K562 (cell line): ENCODE results near the gene MTO1.

ENCODE experiments used
- CTCF ChIP-seq, 3 experiments: IDR thresholded peaks in 2 of 3; conservative IDR thresholded peaks in 1 of 3; 2 replicates each; pipeline ENCODE4 v1.5.1; 2011 to 2012; ENCODE audit warnings: low read length in 3 of 3, mild to moderate bottlenecking in 3 of 3, control low read depth in 2 of 3, improper control_type of control experiment in 1 of 3, inconsistent platforms in 1 of 3, low read depth in 1 of 3, mixed read lengths in 1 of 3, moderate library complexity in 1 of 3; ENCODE audit not compliant: insufficient read depth in 2 of 3
- FOXP1 ChIP-seq: sonication (generic); formaldehyde crosslinking; IDR thresholded peaks from 2 replicates; pipeline ENCODE4 v1.8.0; 2022; ENCODE audit warnings: mild to moderate bottlenecking, missing genetic modification reagents
- NCOA4 ChIP-seq: fragments of 450-650 bp; IDR thresholded peaks from 2 replicates; pipeline ENCODE4 v1.6.1; 2018; ENCODE audit warnings: mild to moderate bottlenecking; ENCODE audit not compliant: partially characterized antibody
- NR2C1 ChIP-seq, 2 experiments: fragments of 450-650 bp; IDR thresholded peaks; 2 replicates each; pipeline ENCODE4 v1.6.1; 2017; ENCODE audit warnings: mild to moderate bottlenecking in 2 of 2, antibody characterized with exemption in 1 of 2, inconsistent platforms in 1 of 2, missing compliant biosample characterization in 1 of 2, missing genetic modification characterization in 1 of 2
- POLR2AphosphoS5 ChIP-seq: IDR thresholded peaks from 2 replicates; pipeline ENCODE4 v1.6.1; 2011; ENCODE audit warnings: mild to moderate bottlenecking, low read depth, low read length, moderate library complexity; ENCODE audit not compliant: control insufficient read depth, insufficient read depth
- RAD21 ChIP-seq, 2 experiments: fragments of 250-450 bp in 1 of 2; fragments of 450-650 bp in 1 of 2; sonication (Bioruptor Pico) in 1 of 2; formaldehyde crosslinking in 1 of 2; IDR thresholded peaks in 1 of 2; conservative IDR thresholded peaks in 1 of 2; 2 replicates each; pipeline versions ENCODE4 v1.4.0 to v1.8.0; 2020 to 2022; ENCODE audit warnings: mild to moderate bottlenecking in 2 of 2, moderate library complexity in 1 of 2
- SMC3 ChIP-seq: conservative IDR thresholded peaks from 2 replicates; pipeline ENCODE4 v1.6.1; 2011; ENCODE audit warnings: low read depth, low read length, improper control_type of control experiment; ENCODE audit not compliant: insufficient read depth
- TARDBP ChIP-seq: fragments of 450-650 bp; IDR thresholded peaks from 2 replicates; pipeline ENCODE4 v1.6.1; 2016
- U2AF2 ChIP-seq: fragments of 200-400 bp; formaldehyde crosslinking; optimal IDR thresholded peaks from 2 replicates; pipeline ENCODE3; 2017; ENCODE audit warnings: low read depth, mild to moderate bottlenecking, low read length
- ZFP91 ChIP-seq: sonication (generic); formaldehyde crosslinking; IDR thresholded peaks from 2 replicates; pipeline ENCODE4 v1.8.0; 2022; ENCODE audit warnings: mild to moderate bottlenecking, missing genetic modification reagents
- ZNF41 ChIP-seq: fragments of 250-450 bp; sonication (Bioruptor Pico); conservative IDR thresholded peaks from 2 replicates; pipeline ENCODE4 v1.4.0; 2020; ENCODE audit warnings: mild to moderate bottlenecking
- TF ChIP-seq, protein P1 (sequence below), 2 experiments: fragments of 450-650 bp in 1 of 2; sonication (generic) in 1 of 2; formaldehyde crosslinking in 1 of 2; IDR thresholded peaks; 2 replicates each; pipeline versions ENCODE4 v1.7.1 to v1.9.0; 2016 to 2022; ENCODE audit warnings: inconsistent platforms in 1 of 2, mild to moderate bottlenecking in 1 of 2, missing genetic modification reagents in 1 of 2

DNA sequence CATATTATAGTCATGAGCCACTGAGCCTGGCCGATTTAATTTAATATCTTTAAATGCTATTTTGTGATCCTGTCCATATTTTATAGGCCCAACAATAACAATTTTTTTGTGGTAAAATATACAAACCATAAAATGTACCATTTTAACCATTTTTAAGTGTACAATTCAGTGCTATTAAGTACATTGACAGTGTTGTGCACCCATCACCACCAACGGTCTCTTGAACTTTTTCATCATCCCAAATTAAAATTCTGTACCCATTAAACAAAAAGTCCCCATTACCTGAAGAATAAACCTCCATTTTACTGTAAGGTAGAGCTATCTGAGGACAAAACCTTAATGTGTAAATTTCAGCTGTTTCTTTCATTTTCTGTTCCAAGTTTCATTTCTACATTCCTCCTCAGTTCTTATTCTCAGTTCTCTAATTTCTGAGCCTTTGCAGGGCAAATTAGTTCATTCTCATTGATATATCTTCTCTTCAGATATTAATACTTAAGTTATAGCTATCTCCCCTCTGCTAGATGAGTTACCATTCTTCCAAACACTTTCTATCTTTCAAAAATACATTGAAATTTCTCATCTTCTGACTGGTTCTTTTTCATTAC lies 10.3 kb downstream of the MTO1 start:
- TF ChIP-seq NCOA4 (no peak), FOXP1 (no peak), CTCF (IDR thresholded peaks at IDR 0.05 in 2 of 3, conservative IDR thresholded peaks at IDR 0.05 in 1 of 3; ENCODE audit: insufficient read depth in 2 of 3, low read depth in 1 of 3, low read length in 3 of 3) (no peak), U2AF2 (no peak), TARDBP (no peak), ZNF41 (CRISPR knock-in tag) (no peak), POLR2AphosphoS5 (no peak), RAD21 (CRISPR knock-in tag; conservative IDR thresholded peaks at IDR 0.05 in 1 of 2, IDR thresholded peaks at IDR 0.05 in 1 of 2) (no peak), NR2C1 (IDR thresholded peaks at IDR 0.05) (no peak), NR2C1 (tag; IDR thresholded peaks at IDR 0.05) (no peak), ZFP91 (CRISPR knock-in tag) (no peak), SMC3 (no peak)
- TF ChIP-seq, protein P1, sequence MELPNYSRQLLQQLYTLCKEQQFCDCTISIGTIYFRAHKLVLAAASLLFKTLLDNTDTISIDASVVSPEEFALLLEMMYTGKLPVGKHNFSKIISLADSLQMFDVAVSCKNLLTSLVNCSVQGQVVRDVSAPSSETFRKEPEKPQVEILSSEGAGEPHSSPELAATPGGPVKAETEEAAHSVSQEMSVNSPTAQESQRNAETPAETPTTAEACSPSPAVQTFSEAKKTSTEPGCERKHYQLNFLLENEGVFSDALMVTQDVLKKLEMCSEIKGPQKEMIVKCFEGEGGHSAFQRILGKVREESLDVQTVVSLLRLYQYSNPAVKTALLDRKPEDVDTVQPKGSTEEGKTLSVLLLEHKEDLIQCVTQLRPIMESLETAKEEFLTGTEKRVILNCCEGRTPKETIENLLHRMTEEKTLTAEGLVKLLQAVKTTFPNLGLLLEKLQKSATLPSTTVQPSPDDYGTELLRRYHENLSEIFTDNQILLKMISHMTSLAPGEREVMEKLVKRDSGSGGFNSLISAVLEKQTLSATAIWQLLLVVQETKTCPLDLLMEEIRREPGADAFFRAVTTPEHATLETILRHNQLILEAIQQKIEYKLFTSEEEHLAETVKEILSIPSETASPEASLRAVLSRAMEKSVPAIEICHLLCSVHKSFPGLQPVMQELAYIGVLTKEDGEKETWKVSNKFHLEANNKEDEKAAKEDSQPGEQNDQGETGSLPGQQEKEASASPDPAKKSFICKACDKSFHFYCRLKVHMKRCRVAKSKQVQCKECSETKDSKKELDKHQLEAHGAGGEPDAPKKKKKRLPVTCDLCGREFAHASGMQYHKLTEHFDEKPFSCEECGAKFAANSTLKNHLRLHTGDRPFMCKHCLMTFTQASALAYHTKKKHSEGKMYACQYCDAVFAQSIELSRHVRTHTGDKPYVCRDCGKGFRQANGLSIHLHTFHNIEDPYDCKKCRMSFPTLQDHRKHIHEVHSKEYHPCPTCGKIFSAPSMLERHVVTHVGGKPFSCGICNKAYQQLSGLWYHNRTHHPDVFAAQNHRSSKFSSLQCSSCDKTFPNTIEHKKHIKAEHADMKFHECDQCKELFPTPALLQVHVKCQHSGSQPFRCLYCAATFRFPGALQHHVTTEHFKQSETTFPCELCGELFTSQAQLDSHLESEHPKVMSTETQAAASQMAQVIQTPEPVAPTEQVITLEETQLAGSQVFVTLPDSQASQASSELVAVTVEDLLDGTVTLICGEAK (IDR thresholded peaks at IDR 0.05): no peak
- TF ChIP-seq, protein P1 (CRISPR knock-in tag; IDR thresholded peaks at IDR 0.05): no peak
